OCI-LY3 (cell line): Measurements from ENCODE around the gene STMN1.

ENCODE experiments used
- CTCF ChIP-seq: fragments of 200-600, 300-600 bp; sonication (generic); IDR thresholded peaks from 2 replicates; pipeline ENCODE4 v1.5.1; 2014; ENCODE audit warnings: antibody characterized with exemption, low read length, low read depth
- EZH2phosphoT487 ChIP-seq: fragments of 200-600 bp; shearing (Covaris generic); IDR thresholded peaks from 2 replicates; pipeline ENCODE4 v1.6.1; 2018; ENCODE audit warnings: antibody characterized with exemption, mixed run types, low read depth

DNA sequence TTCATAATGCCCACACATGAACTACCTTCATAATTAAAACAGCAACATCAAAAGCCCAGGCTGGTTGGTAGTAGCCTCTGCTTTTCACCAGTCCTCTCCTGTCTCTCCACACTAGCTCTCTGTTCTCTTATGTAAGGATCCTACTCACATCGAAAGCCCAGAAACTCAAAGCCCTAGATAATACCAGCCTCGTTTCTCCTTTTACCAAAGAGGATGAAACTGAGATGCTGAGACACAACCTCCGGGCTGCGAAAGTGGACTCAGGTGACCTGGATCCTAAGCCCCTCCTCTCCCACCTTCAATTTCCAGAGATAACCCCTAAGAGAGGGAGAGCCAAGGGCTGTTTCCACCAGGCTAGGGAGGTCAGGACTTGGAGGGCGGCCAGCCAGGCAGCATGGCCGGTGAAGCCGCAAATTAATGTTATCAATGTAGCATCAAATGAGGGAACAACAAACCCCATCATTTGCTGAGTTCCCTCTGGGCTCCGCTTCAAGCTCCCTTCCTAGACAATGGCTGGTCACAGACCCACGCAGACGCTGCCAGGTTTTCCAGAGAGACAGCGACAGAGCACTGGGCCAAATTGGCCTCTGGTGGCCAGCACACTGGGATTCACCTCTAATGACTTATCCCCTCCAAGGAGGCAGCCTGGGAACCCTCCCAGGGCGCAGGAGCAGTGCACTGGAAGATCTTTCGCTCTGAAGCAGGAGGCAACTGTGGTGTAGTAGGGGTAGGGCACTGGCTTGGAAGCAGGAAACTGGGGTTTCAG, 20.7 kb upstream of the STMN1 start:
- no peak for TF ChIP-seq CTCF
- no peak for TF ChIP-seq EZH2phosphoT487
